NB4 (cell line): Measurements from ENCODE around the gene DMBX1.

Source experiments
- DNase-seq: peaks from one replicate; pipeline ENCODE4 v3.0.0; 2010; ENCODE audit warnings: low read depth
- H3K4me3 ChIP-seq: one replicate; pipeline ENCODE4 v1.5.1; 2011; ENCODE audit warnings: mild to moderate bottlenecking, low read depth, low read length, moderate library complexity
- MYC ChIP-seq: IDR thresholded peaks from 2 replicates; pipeline ENCODE4 v1.6.1; 2011; ENCODE audit warnings: low read depth, low read length
- POLR2A ChIP-seq: IDR thresholded peaks from 2 replicates; pipeline ENCODE4 v1.6.1; 2011; ENCODE audit warnings: mild to moderate bottlenecking; ENCODE audit not compliant: insufficient read length; ENCODE audit errors: extremely low read depth
- TF ChIP-seq, protein P1 (sequence below): IDR thresholded peaks from 2 replicates; pipeline ENCODE4 v1.6.1; 2011; ENCODE audit warnings: low read depth, low read length
- TF ChIP-seq, protein P2 (sequence below): IDR thresholded peaks from one replicate; pipeline ENCODE4 v1.5.1; 2012; ENCODE audit warnings: low read depth, low read length

The DMBX1 gene

DNA sequence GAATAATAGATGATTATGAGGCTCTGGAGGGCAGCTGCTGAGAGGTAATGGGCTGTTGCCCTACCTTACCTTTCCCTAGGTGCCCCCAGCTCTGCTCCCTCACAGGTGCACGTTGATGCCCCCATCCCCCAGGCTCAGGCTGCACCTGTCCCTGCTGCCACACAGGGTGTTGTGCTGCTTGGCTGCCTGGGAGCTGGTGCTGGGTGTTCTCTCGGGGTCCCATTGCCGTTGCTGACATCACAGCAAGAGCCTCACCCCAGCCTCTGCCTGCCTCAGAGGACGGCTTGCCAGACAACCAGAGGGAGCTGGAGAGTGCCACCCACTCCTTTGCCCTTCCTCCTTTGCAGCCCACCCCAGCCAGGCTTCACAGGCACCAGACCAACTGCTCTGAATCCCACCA is 31.4 kb upstream of the DMBX1 start:
- no peak for TF ChIP-seq POLR2A
- TF ChIP-seq MYC, result no peak
- TF ChIP-seq, protein P1, sequence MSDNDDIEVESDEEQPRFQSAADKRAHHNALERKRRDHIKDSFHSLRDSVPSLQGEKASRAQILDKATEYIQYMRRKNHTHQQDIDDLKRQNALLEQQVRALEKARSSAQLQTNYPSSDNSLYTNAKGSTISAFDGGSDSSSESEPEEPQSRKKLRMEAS, result no peak
- TF ChIP-seq, protein P2, sequence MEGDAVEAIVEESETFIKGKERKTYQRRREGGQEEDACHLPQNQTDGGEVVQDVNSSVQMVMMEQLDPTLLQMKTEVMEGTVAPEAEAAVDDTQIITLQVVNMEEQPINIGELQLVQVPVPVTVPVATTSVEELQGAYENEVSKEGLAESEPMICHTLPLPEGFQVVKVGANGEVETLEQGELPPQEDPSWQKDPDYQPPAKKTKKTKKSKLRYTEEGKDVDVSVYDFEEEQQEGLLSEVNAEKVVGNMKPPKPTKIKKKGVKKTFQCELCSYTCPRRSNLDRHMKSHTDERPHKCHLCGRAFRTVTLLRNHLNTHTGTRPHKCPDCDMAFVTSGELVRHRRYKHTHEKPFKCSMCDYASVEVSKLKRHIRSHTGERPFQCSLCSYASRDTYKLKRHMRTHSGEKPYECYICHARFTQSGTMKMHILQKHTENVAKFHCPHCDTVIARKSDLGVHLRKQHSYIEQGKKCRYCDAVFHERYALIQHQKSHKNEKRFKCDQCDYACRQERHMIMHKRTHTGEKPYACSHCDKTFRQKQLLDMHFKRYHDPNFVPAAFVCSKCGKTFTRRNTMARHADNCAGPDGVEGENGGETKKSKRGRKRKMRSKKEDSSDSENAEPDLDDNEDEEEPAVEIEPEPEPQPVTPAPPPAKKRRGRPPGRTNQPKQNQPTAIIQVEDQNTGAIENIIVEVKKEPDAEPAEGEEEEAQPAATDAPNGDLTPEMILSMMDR, result no peak
- DNase-seq, result no peak
- H3K4me3 ChIP-seq, result no peak overlapping the region

DNA sequence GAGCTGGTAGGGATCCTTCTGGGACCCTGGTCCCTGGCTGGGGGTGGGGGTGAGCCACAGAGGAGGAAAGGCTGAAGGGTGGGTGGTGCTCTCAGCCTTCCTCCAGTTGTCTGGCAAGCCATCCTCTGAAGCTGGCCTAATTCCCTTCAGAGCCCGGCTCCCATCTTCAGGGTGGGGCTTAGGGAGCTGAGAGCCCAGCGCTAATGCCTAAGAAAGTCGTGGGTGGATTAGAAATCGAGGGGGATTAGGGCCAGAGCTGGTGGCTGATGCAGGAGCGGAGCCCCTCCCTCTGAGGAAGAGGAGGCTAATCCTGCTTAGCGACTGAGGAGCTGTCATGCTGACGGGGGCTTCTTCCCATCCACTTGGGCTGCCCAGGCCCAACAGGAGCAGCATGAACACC is 30.8 kb upstream of the DMBX1 start:
- H3K4me3 ChIP-seq, result no peak overlapping the region
- DNase-seq, result no peak
- TF ChIP-seq, protein P2, result no peak
- TF ChIP-seq POLR2A (no peak), MYC (no peak)
- TF ChIP-seq, protein P1, result no peak

DNA sequence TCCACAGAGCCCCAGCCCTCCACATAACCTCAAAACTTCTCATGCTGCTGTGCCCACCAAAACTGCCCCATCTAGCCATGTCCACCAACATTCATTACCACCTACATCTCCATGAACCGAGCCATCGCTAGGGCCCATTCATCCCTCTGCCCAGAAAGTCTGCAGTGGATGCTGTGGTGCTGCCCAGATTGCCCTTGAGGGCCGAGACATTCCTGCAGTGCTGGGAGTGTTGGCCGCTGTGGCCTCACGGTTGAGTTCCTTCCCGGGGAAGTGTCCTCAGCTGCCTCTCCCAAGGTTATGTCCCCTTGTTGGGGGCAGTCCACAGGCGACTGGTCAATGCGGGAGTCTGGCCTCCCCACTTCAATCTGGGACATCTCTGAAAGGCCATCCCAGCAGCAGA is 30.3 kb upstream of the DMBX1 start:
- H3K4me3 ChIP-seq, result no peak overlapping the region
- no peak for DNase-seq
- TF ChIP-seq, protein P1, result no peak
- TF ChIP-seq, protein P2, result no peak
- TF ChIP-seq POLR2A, result no peak
- no peak for TF ChIP-seq MYC

DNA sequence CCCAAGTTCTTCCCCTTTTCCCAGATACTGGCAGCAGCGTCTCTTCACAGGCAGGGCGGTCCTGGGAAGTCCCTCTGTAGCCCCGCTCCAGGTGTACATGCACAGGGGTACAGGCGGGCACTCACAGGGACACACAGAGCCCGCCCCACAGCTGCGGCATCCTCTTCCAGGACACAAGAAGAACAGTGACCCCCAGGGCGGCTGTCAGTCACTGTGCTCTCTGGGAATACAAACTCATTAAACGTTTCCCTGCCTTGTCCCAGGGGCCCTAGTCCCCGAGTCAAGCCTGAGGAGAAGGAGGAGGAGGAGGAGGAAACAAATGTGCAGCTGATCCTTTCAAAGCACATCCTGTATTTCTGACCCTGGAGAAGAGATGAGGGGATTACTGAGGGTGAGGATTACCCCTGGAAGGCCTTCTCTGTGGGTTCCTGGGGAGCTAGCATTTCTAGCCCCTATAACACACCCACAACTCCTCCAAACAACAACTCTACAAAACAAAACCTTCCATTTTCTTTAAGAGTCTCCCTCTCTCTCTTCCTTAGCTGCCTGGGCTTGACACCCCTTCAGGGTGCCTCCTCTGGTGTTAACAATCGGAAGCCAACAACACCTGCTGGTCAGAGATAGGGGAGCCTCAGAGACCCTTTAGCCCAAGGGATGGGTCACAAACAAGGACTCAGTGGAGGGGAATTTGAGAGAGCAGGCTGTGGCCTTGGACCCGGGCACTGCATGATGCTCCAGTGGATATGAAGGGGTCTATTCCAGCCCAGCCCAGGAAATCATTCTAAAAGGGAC is 28.4 kb upstream of the DMBX1 start:
- DNase-seq, result no peak
- H3K4me3 ChIP-seq, result no peak overlapping the region
- TF ChIP-seq POLR2A (no peak), MYC (no peak)
- TF ChIP-seq, protein P1, result no peak
- TF ChIP-seq, protein P2, result no peak

DNA sequence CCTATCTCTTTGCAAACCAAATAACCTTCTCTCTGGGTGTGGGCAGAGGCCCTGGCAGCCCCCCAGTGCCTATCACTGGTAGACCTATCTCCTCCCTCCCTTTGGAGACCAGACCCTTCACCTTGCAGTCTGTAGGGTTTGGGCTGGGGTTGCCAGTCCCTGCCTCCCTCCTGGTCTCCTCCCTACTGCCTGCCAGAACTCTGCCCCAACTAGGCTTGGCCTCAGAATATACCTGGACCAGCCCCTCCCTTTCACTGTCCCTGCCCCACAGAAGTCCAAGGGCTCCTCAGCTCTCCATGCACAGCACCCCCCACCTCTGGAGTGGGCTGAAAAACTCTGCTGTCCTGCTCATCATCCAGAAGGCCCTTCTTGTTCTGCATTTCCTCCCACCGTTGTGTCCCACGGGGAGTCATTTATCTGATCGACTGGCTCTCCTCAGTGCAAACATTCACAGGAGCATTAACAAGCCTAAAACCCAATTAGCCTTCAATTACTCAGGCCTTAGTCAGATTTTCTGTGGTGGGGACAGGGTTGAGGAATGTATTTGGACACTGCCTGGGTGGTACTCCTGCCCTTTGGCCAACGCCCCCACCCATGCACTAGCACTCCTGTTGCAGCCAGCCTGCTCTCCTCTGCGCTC is 27.7 kb upstream of the DMBX1 start:
- TF ChIP-seq POLR2A, result no peak
- TF ChIP-seq MYC, result no peak
- TF ChIP-seq, protein P1, result no peak
- TF ChIP-seq, protein P2, result no peak
- DNase-seq, result no peak
- no peak overlapping the region for H3K4me3 ChIP-seq
